Measurements from ENCODE around the gene CARS2. TPM values are rescaled to one million over a fixed set of nuclear protein-coding genes. Genes with fewer than 3 reads are reported as not detected.

Gene CARS2
- total and polyA plus RNA-seq, 7 donors: 35.4 to 77.5 (median 45.7) TPM

DNA sequence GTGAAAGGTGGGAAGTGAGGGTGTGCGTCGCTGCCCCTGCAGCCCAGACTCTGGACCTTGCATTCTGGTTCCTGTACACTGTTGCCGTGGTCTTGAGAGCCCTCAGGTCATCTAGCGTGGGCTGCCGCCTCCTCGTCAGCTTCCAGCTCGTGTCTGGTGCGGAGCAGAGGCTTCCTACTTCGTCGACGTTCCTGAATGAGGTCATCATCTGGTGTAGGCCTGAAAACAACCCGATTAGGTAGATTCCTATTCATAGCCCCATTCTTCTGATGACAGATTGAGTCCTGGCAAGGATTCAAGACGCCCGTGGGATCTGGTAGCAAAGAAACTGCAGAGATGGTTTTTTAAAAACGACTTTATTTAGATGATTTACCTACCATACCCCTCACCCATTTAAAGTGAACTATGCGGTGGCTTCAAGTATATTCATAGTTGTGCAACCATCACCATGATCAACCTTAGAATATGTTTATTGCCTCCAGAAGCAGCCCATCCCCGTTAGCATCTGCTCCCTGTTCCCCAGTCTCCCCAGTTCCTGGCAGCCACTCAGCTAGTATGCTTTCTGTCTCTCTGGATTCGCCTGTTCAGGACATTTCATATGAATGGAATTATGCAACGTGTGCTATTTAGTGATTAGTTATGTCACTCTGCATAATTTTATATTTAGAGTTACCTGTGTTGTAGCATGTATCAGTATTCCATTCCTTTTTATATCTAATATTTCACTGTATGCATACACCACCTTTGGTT is 76.8 kb downstream of the CARS2 start:
- peak; percentile 88 for DNase-seq
- Histone ChIP-seq H3K27me3 (no peaks in the 10 kb centered on the region), H3K4me3 (peak overlapping the region in 1 of 4 donors; percentile 0), H3K36me3 (peaks cover 0 to 29% (median 9%) of the 10 kb centered on the region in 4 donors), H3K27ac (peak overlapping the region in 3 of 4 donors; percentile 81 to 87 (median 84)), H3K4me1 (peaks cover 0 to 72% (median 69%) of the 10 kb centered on the region in 4 donors), H3K9me3 (no peaks in the 10 kb centered on the region)
- TF ChIP-seq CTCF (IDR thresholded peaks at IDR 0.05): no peak
- TF ChIP-seq POLR2AphosphoS5 (IDR thresholded peaks at IDR 0.05): peak in 3 of 4 donors; percentile 34 to 67 (median 60)
- TF ChIP-seq POLR2A (IDR thresholded peaks at IDR 0.05): no peak
- TF ChIP-seq EP300 (IDR thresholded peaks at IDR 0.05): peak in 2 of 4 donors; percentile 36 to 55
- intact Hi-C loops (cut with DNase I): no loop called here
- WGBS, 2 donors: 86 to 88% methylated on average over 19 of the region's 19 CpGs

DNA sequence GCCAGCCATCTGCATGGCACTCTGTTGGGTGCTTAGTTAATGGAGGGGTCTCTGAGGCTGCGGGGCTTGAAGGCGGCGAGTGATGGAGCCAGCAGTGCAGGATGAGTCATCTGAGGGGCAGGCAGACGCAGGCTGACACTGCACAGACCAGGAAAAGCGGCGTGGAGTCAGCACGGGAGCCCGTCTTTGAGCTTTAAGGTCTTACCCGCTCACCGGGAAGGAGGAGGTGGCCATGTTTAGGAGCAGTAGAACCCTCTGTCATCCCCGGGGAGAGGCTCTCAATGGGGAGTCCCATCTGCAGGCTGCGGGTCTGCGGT is 77.5 kb downstream of the CARS2 start:
- H3K27ac ChIP-seq: peak overlapping the region in 3 of 4 donors; percentile 81 to 87 (median 84)

GRCh38 chr13:110627761-110628476 is 78.0 kb downstream of the CARS2 start:
- WGBS, 2 donors: 89 to 92% methylated on average over 12 of the region's 12 CpGs

More for the DNA sequence above, 77.5 kb downstream of the CARS2 start:
- Histone ChIP-seq H3K4me1 (peaks cover 0 to 72% (median 69%) of the 10 kb centered on the region in 4 donors), H3K27me3 (no peaks in the 10 kb centered on the region), H3K9me3 (no peaks in the 10 kb centered on the region), H3K4me3 (peak overlapping the region in 1 of 4 donors; percentile 0), H3K36me3 (peaks cover 2 to 33% (median 10%) of the 10 kb centered on the region in 4 donors)
- WGBS, 2 donors: 87 to 92% methylated on average over 13 of the region's 13 CpGs
- DNase-seq: peak; percentile 91
- intact Hi-C loops (cut with DNase I): no loop called here
- TF ChIP-seq EP300 (IDR thresholded peaks at IDR 0.05) (peak in 1 of 4 donors; percentile 75), POLR2AphosphoS5 (IDR thresholded peaks at IDR 0.05) (peak; percentile 80 to 89 (median 86)), POLR2A (IDR thresholded peaks at IDR 0.05) (no peak)

DNA sequence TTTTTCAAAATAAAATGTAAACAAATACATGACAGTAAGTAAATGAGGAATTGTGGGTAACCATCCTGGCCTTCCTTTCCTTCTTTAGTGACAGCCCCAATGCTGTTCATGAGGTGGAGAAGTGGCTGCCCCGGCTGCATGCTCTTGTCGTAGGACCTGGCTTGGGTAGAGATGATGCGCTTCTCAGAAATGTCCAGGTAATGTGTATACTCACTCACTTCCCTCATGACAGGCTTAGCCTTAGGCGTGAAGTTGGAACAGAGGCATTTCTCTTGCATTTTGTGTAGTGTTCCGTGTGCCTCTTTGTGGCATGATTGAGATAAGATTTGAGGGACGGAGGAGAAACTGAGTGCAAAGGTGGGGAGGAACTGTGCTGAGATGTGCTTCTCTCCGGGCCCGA is 78.6 kb downstream of the CARS2 start:
- TF ChIP-seq POLR2AphosphoS5 (IDR thresholded peaks at IDR 0.05): no peak
- TF ChIP-seq CTCF (IDR thresholded peaks at IDR 0.05): no peak
- TF ChIP-seq EP300 (IDR thresholded peaks at IDR 0.05): no peak
- no peak for TF ChIP-seq POLR2A (IDR thresholded peaks at IDR 0.05)
- no peak for DNase-seq
- H3K27me3 ChIP-seq: no peaks in the 10 kb centered on the region
- intact Hi-C loops (cut with DNase I): no loop called here
- no peak overlapping the region for H3K4me3 ChIP-seq
- peaks cover 5 to 41% (median 20%) of the 10 kb centered on the region in 4 donors for H3K36me3 ChIP-seq
- H3K4me1 ChIP-seq: peaks cover 0 to 79% (median 68%) of the 10 kb centered on the region in 4 donors
- H3K9me3 ChIP-seq: no peaks in the 10 kb centered on the region
- peak overlapping the region in 3 of 4 donors; percentile 81 to 87 (median 84) for H3K27ac ChIP-seq
- 93 to 95% methylated on average over 8 of the region's 8 CpGs for WGBS, 2 donors

More at GRCh38 chr13:110627761-110628476, 78.0 kb downstream of the CARS2 start:
- Histone ChIP-seq H3K27ac (peak overlapping the region in 3 of 4 donors; percentile 81 to 87 (median 84)), H3K4me3 (no peak overlapping the region), H3K27me3 (no peaks in the 10 kb centered on the region), H3K9me3 (no peaks in the 10 kb centered on the region), H3K4me1 (peaks cover 0 to 77% (median 69%) of the 10 kb centered on the region in 4 donors), H3K36me3 (peaks cover 5 to 38% (median 14%) of the 10 kb centered on the region in 4 donors)
- DNase-seq: no peak
- no peak for TF ChIP-seq EP300 (IDR thresholded peaks at IDR 0.05)
- no peak for TF ChIP-seq CTCF (IDR thresholded peaks at IDR 0.05)
- no peak for TF ChIP-seq POLR2AphosphoS5 (IDR thresholded peaks at IDR 0.05)
- intact Hi-C loops (cut with DNase I): no loop called here

- no peaks in the 10 kb centered on the region for H3K27me3 ChIP-seq
- TF ChIP-seq CTCF (IDR thresholded peaks at IDR 0.05) (no peak), POLR2AphosphoS5 (IDR thresholded peaks at IDR 0.05) (no peak), EP300 (IDR thresholded peaks at IDR 0.05) (no peak)
- DNase-seq: no peak
- 70 to 86% methylated on average over 9 of the region's 9 CpGs for WGBS, 2 donors
- no peaks in the 10 kb centered on the region for H3K9me3 ChIP-seq
- H3K36me3 ChIP-seq: peaks cover 5 to 42% (median 20%) of the 10 kb centered on the region in 4 donors
- peaks cover 0 to 72% (median 65%) of the 10 kb centered on the region in 4 donors for H3K4me1 ChIP-seq
- intact Hi-C loops (cut with DNase I): no loop called here
- H3K4me3 ChIP-seq: no peak overlapping the region
- H3K27ac ChIP-seq: peak overlapping the region in 3 of 4 donors; percentile 81 to 87 (median 84)
These were observed 79.4 kb downstream of the CARS2 start for GRCh38 chr13:110626521-110626920.

All from sigmoid colon (tissue), 7 donors.